IMR-90 (cell line): ENCODE results near the gene FLVCR2. TPM values are rescaled to one million over a fixed set of nuclear protein-coding genes. Genes with fewer than 3 reads are reported as not detected.
"Not testable (repeated sequence)": the region's sequence is repeated elsewhere in the genome, so short reads cannot be mapped to it uniquely, and the experiment has no call there.

Source experiments
- ATAC-seq: fragments of 200-7000 bp; cut with Tn5 transposase; 2 replicates; pipeline ENCODE4 v1.9.1; 2020; ENCODE audit warnings: low read depth, mild to moderate bottlenecking, moderate library complexity
- BruUV-seq: library from RNA; stranded (reverse); fragments of 400-500 nt; replicated peaks from 2 replicates; lab custom pipeline; 2021; lab: Mats Ljungman, UMichigan
- CTCF ChIA-PET: fragments of 300-600 bp; formaldehyde crosslinking; extraction: SDS; loops from one replicate; lab custom pipeline; 2021; ENCODE audit warnings: antibody characterized with exemption; lab: Yijun Ruan, JAX
- POLR2A ChIA-PET: fragments of 300-600 bp; sonication (Branson Sonifier 250); formaldehyde crosslinking; loops from one replicate; lab custom pipeline; 2022; ENCODE audit warnings: antibody characterized with exemption; ENCODE audit not compliant: unreplicated experiment; lab: Charles Lee
- DNase-seq: peaks from one replicate; pipeline ENCODE4 v3.0.0; 2013
- H2AFZ ChIP-seq: replicated peaks from 2 replicates; pipeline ENCODE3; 2013; ENCODE audit warnings: low read length, mild to moderate bottlenecking; ENCODE audit not compliant: poor library complexity
- H2AK5ac ChIP-seq: 2 replicates; pipeline ENCODE4 v1.6.1; 2013; ENCODE audit warnings: low read depth, low read length, inconsistent platforms
- H2AK9ac ChIP-seq: replicated peaks from 2 replicates; pipeline ENCODE3; 2013; ENCODE audit warnings: mild to moderate bottlenecking, low read depth, low read length, moderate library complexity; ENCODE audit not compliant: poor library complexity
- H2BK120ac ChIP-seq: 2 replicates; pipeline ENCODE4 v1.6.1; 2013; ENCODE audit warnings: low read depth, low read length, inconsistent platforms
- H2BK15ac ChIP-seq: 3 replicates; pipeline ENCODE4 v1.6.1; 2013; ENCODE audit warnings: low read depth, low read length, inconsistent platforms
- H2BK20ac ChIP-seq: 2 replicates; pipeline ENCODE4 v1.6.1; 2013; ENCODE audit warnings: low read depth, mild to moderate bottlenecking, inconsistent platforms, low read length, moderate library complexity
- H2BK5ac ChIP-seq: 2 replicates; pipeline ENCODE4 v1.6.1; 2013; ENCODE audit warnings: mild to moderate bottlenecking, low read depth, low read length, inconsistent platforms; ENCODE audit not compliant: poor library complexity, severe bottlenecking
- H3K14ac ChIP-seq: replicated peaks from 2 replicates; pipeline ENCODE4 v1.6.1; 2013; ENCODE audit warnings: low read depth, low read length, inconsistent platforms
- H3K18ac ChIP-seq: 2 replicates; pipeline ENCODE4 v1.6.1; 2013; ENCODE audit warnings: low read depth, low read length, control low read depth
- H3K23ac ChIP-seq: 2 replicates; pipeline ENCODE4 v1.6.1; 2013; ENCODE audit warnings: low read depth, low read length, inconsistent platforms
- H3K27ac ChIP-seq: 2 replicates; pipeline ENCODE4 v1.5.1; 2013; ENCODE audit warnings: mild to moderate bottlenecking, control low read depth, low read length; ENCODE audit not compliant: insufficient read depth
- H3K27me3 ChIP-seq: 2 replicates; pipeline ENCODE4 v1.6.1; 2013; ENCODE audit warnings: low read length; ENCODE audit not compliant: control insufficient read depth, insufficient read depth
- H3K36me3 ChIP-seq: 2 replicates; pipeline ENCODE4 v1.6.1; 2013; ENCODE audit warnings: low read length, mixed read lengths; ENCODE audit not compliant: control insufficient read depth, insufficient read depth
- H3K4ac ChIP-seq: 2 replicates; pipeline ENCODE4 v1.6.1; 2013; ENCODE audit warnings: low read depth, low read length, inconsistent platforms
- H3K4me1 ChIP-seq: 2 replicates; pipeline ENCODE4 v1.6.1; 2013; ENCODE audit warnings: low read length, mixed read lengths; ENCODE audit not compliant: control insufficient read depth, insufficient read depth
- H3K4me2 ChIP-seq: 2 replicates; pipeline ENCODE4 v1.6.1; 2013; ENCODE audit warnings: low read depth, mild to moderate bottlenecking, control low read depth, low read length, moderate library complexity
- H3K4me3 ChIP-seq: 2 replicates; pipeline ENCODE4 v1.5.1; 2013; ENCODE audit warnings: low read depth, mild to moderate bottlenecking, control low read depth, low read length, moderate library complexity; ENCODE audit not compliant: insufficient read depth
- H3K56ac ChIP-seq: 2 replicates; pipeline ENCODE4 v1.6.1; 2013; ENCODE audit warnings: low read length, inconsistent platforms; ENCODE audit not compliant: insufficient read depth; ENCODE audit errors: extremely low read depth
- H3K79me1 ChIP-seq, 2 experiments: 2 replicates each; pipeline ENCODE4 v1.6.1; 2013; ENCODE audit warnings: low read length in 2 of 2, inconsistent platforms in 1 of 2, low read depth in 1 of 2
- H3K9ac ChIP-seq: 2 replicates; pipeline ENCODE4 v1.6.1; 2013; ENCODE audit warnings: low read depth, low read length, control low read depth
- H3K9me1 ChIP-seq: 2 replicates; pipeline ENCODE4 v1.6.1; 2013; ENCODE audit warnings: low read length, inconsistent platforms; ENCODE audit not compliant: insufficient read depth
- H3K9me3 ChIP-seq: 2 replicates; pipeline ENCODE4 v1.6.1; 2013; ENCODE audit warnings: low read length; ENCODE audit not compliant: control insufficient read depth, insufficient read depth
- H4K20me1 ChIP-seq: 2 replicates; pipeline ENCODE4 v1.6.1; 2013; ENCODE audit warnings: low read length, inconsistent platforms; ENCODE audit not compliant: insufficient read depth
- H4K5ac ChIP-seq: 2 replicates; pipeline ENCODE4 v1.6.1; 2013; ENCODE audit warnings: mild to moderate bottlenecking, low read depth, low read length, control low read depth
- H4K8ac ChIP-seq, 2 experiments: 2 replicates each; pipeline ENCODE4 v1.6.1; 2013; ENCODE audit warnings: low read depth in 2 of 2, low read length in 2 of 2, control low read depth in 1 of 2, inconsistent platforms in 1 of 2
- H4K91ac ChIP-seq: 2 replicates; pipeline ENCODE4 v1.6.1; 2013; ENCODE audit warnings: low read depth, low read length, inconsistent platforms; ENCODE audit not compliant: insufficient read depth
- WGBS, 2 experiments: methylation state at CpG; one replicate each; pipeline versions ENCODE4 v1.1.5 to v1.1.7; 2013; ENCODE audit warnings: missing lambda C conversion rate in 2 of 2; ENCODE audit not compliant: insufficient read length in 1 of 2; ENCODE audit errors: extremely low coverage in 2 of 2; 5-methylcytosine and 5-hydroxymethylcytosine counted together
- dilution Hi-C: fragments of 300-500 bp; cut with HindIII; formaldehyde crosslinking; loops from one replicate; pipeline ENCODE4 v1.14.3; 2018; ENCODE audit warnings: low sequenced_read_pairs; ENCODE audit not compliant: unreplicated experiment
- in situ Hi-C: fragments of 300-500 bp; cut with MboI; formaldehyde crosslinking; loops from 3 replicates; pipeline ENCODE4 v1.14.3; 2019; ENCODE audit warnings: low sequenced_read_pairs, inconsistent platforms, mixed read lengths
- intact Hi-C: fragments of 100-400 bp; cut with micrococcal nuclease; formaldehyde crosslinking; loops from 2 replicates; pipeline ENCODE4 v1.10.0; 2022
- polyA plus RNA-seq, 3 experiments: library from polyadenylated mRNA; depleted of rRNA; stranded (reverse); fragments of >200 nt; gene quantifications; 2 replicates each; pipeline ENCODE4 v1.2.3, GENCODE V29; 2012; ENCODE audit warnings: low replicate concordance in 1 of 3
- total RNA-seq: library from RNA; depleted of rRNA; stranded (reverse); fragments of >200 nt; gene quantifications from 2 replicates; pipeline ENCODE4 v1.2.3, GENCODE V29; 2012

The FLVCR2 gene
- total and polyA plus RNA-seq, 2 of the 4 experiments (the other 2 are of a cell fraction) = 0.94 to 1.4 TPM

DNA sequence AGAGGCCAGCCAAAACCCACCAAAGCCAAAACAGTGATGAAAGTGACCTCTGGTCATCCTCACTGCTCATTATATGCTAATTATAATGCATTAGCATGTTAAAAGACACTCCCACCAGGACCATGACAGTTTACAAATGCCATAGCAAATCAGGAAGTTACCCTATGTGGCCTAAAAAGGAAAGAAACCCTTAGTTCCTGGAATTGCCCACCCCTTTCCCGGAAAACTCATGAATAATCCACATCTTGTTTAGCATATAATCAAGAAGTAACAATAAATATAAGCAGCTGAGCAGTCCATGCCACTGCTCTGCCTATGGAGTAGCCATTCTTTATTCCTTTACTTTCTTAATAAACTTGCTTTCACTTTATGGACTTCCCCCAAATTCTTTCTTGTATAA is 21.7 kb downstream of the FLVCR2 start:
- POLR2A ChIA-PET, H4K5ac ChIP-seq, H3K18ac ChIP-seq, H3K9ac ChIP-seq, CTCF ChIA-PET, H3K9me1 ChIP-seq, H3K36me3 ChIP-seq, H2AK9ac ChIP-seq, H2AK5ac ChIP-seq, H2BK20ac ChIP-seq, H3K27ac ChIP-seq, H3K4me2 ChIP-seq, H3K4ac ChIP-seq, BruUV-seq, H3K14ac ChIP-seq, intact Hi-C loops, H4K8ac ChIP-seq, H3K23ac ChIP-seq, H2AFZ ChIP-seq, ATAC-seq, in situ Hi-C loops, H4K20me1 ChIP-seq, H3K4me1 ChIP-seq, H3K9me3 ChIP-seq, H2BK5ac ChIP-seq, H3K4me3 ChIP-seq, H4K91ac ChIP-seq, H3K56ac ChIP-seq, dilution Hi-C loops, H2BK15ac ChIP-seq, H2BK120ac ChIP-seq, DNase-seq, H3K79me1 ChIP-seq: not testable (repeated sequence)
- peaks cover 12% of the 10 kb centered on the region for H3K27me3 ChIP-seq
- no CpG with 5 or more reads among the region's 1 CpG for WGBS, 2 experiments

DNA sequence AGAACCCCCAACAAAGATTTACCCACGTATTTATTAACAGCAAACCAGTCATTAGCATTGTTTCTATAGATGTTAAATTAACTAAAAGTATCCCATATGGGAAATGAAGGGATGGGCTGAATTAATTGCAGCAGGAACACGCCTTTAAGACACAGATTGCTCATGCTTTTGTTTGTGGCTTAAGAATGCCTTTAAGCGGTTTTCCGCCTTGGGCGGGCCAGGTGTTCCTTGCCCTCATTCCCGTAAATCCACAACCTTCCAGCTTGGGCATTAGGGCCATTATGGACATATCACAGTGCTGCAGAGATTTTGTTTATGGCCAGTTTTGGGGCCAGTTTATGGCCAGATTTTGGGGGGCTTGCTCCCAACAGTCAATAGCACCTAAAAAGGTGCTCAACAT is 22.6 kb downstream of the FLVCR2 start:
- H3K56ac ChIP-seq, H2AK9ac ChIP-seq, POLR2A ChIA-PET, H3K23ac ChIP-seq, H2BK15ac ChIP-seq, H4K8ac ChIP-seq, in situ Hi-C loops, H2BK5ac ChIP-seq, H2AK5ac ChIP-seq, H4K5ac ChIP-seq, dilution Hi-C loops, H3K4me2 ChIP-seq, H4K20me1 ChIP-seq, DNase-seq, CTCF ChIA-PET, H3K79me1 ChIP-seq, H2BK20ac ChIP-seq, ATAC-seq, H3K4me1 ChIP-seq, H2AFZ ChIP-seq, H2BK120ac ChIP-seq, H3K9ac ChIP-seq, H3K9me1 ChIP-seq, H3K14ac ChIP-seq, H3K27ac ChIP-seq, H4K91ac ChIP-seq, H3K18ac ChIP-seq, H3K9me3 ChIP-seq, BruUV-seq, H3K36me3 ChIP-seq, H3K4me3 ChIP-seq, intact Hi-C loops, H3K4ac ChIP-seq: not testable (repeated sequence)
- H3K27me3 ChIP-seq = peaks cover 18% of the 10 kb centered on the region
- no CpG with 5 or more reads among the region's 6 CpGs for WGBS, 2 experiments
